Colon (tissue), 2 donors: ENCODE measurements around the gene IFI27L1.

ENCODE experiments used
- FAIRE-seq: peaks from 2 replicates; lab custom pipeline; 2012; peaks lifted over from hg19 to GRCh38; lab: Jason Lieb, UNC
- donor health status: control.
- donor health status: control.

IFI27L1 gene

GRCh38 chr14:94080621-94081385 lies at the start of gene IFI27L1, which contains the start of gene DDX24:
Gene IFI27L1 (plus strand): TSS chr14:94081310. CDS start chr14:94096938, 15,628 bp downstream.
Gene DDX24 (minus strand): TSS chr14:94081202. CDS start chr14:94079742, 1,460 bp downstream.
- no peak for FAIRE-seq

GRCh38 chr14:94031883-94032279 lies 49.2 kb upstream of the IFI27L1 start:
- no peak for FAIRE-seq

- FAIRE-seq: no peak
These were observed 46.2 kb upstream of the IFI27L1 start for GRCh38 chr14:94034886-94035285.

GRCh38 chr14:94036313-94037167 lies 44.6 kb upstream of the IFI27L1 start:
- FAIRE-seq: no peak

- FAIRE-seq: no peak
These were observed 43.2 kb upstream of the IFI27L1 start for GRCh38 chr14:94037954-94038353.

- no peak for FAIRE-seq
These were observed 42.6 kb upstream of the IFI27L1 start for GRCh38 chr14:94038510-94038909.

- no peak for FAIRE-seq
These were observed 42.0 kb upstream of the IFI27L1 start for GRCh38 chr14:94038921-94039629.

- FAIRE-seq: no peak
These were observed 40.9 kb upstream of the IFI27L1 start for GRCh38 chr14:94040247-94040646.

- FAIRE-seq: no peak
These were observed 40.3 kb upstream of the IFI27L1 start for GRCh38 chr14:94040796-94041195.

- FAIRE-seq: no peak
These were observed 39.4 kb upstream of the IFI27L1 start for GRCh38 chr14:94041551-94042346.

GRCh38 chr14:94042433-94043091 lies 38.5 kb upstream of the IFI27L1 start:
- no peak for FAIRE-seq

GRCh38 chr14:94043111-94043755 lies 37.9 kb upstream of the IFI27L1 start:
- no peak for FAIRE-seq

- FAIRE-seq: no peak
These were observed 37.2 kb upstream of the IFI27L1 start for GRCh38 chr14:94043756-94044475.

GRCh38 chr14:94044476-94045091 lies 36.5 kb upstream of the IFI27L1 start:
- no peak for FAIRE-seq

- no peak for FAIRE-seq
These were observed 36.0 kb upstream of the IFI27L1 start for GRCh38 chr14:94045101-94045500.

- FAIRE-seq: no peak
These were observed 35.4 kb upstream of the IFI27L1 start for GRCh38 chr14:94045563-94046345.

- no peak for FAIRE-seq
These were observed 34.3 kb upstream of the IFI27L1 start for GRCh38 chr14:94046696-94047250.

GRCh38 chr14:94047581-94047980 lies 33.5 kb upstream of the IFI27L1 start:
- no peak for FAIRE-seq
